SU-DHL-6 (cell line): ENCODE data around the gene PPFIBP2.

Source experiments
- H2AFZ ChIP-seq: fragments of 200-600 bp; sonication (generic); 2 replicates; pipeline ENCODE4 v1.6.1; 2014; ENCODE audit warnings: low read depth, mild to moderate bottlenecking, moderate library complexity, mixed read lengths, antibody characterized with exemption, low read length; ENCODE audit not compliant: severe bottlenecking
- H3F3A ChIP-seq: fragments of 200-600 bp; shearing (Covaris generic); 2 replicates; pipeline ENCODE4 v1.6.0; 2016; ENCODE audit warnings: antibody characterized with exemption, mild to moderate bottlenecking; ENCODE audit not compliant: insufficient read depth
- H3K27ac ChIP-seq: fragments of 200-600 bp; sonication (generic); 2 replicates; pipeline ENCODE4 v1.5.1; 2016; ENCODE audit warnings: low read depth, mild to moderate bottlenecking, low read length, moderate library complexity, mixed read lengths
- H3K27me3 ChIP-seq: fragments of 200-600 bp; sonication (generic), shearing (Covaris generic); 2 replicates; pipeline ENCODE4 v1.6.0; 2014; ENCODE audit warnings: mild to moderate bottlenecking, low read length
- H3K36me3 ChIP-seq: fragments of 200-600 bp; sonication (generic); 2 replicates; pipeline ENCODE4 v1.6.1; 2014; ENCODE audit warnings: mild to moderate bottlenecking, low read length, mixed read lengths
- H3K4me2 ChIP-seq: fragments of 300-600, 200-600 bp; shearing (Covaris generic), sonication (generic); 2 replicates; pipeline ENCODE4 v1.6.0; 2014; ENCODE audit warnings: low read length, low read depth, mild to moderate bottlenecking; ENCODE audit not compliant: poor library complexity, severe bottlenecking
- H3K4me3 ChIP-seq: fragments of 200-600 bp; sonication (generic); 2 replicates; pipeline ENCODE4 v1.5.1; 2014; ENCODE audit warnings: antibody characterized with exemption, low read length, mild to moderate bottlenecking, mixed read lengths; ENCODE audit not compliant: insufficient read depth, poor library complexity, severe bottlenecking
- H3K79me2 ChIP-seq: fragments of 200-600 bp; sonication (generic); 2 replicates; pipeline ENCODE4 v1.6.1; 2014; ENCODE audit warnings: mild to moderate bottlenecking, low read length, moderate library complexity; ENCODE audit not compliant: insufficient read depth
- H3K9ac ChIP-seq: fragments of 200-600 bp; sonication (generic); 2 replicates; pipeline ENCODE4 v1.7.0; 2014; ENCODE audit warnings: mild to moderate bottlenecking, low read length
- H3K9me2 ChIP-seq: fragments of 200-600 bp; sonication (generic); replicated peaks from 2 replicates; pipeline ENCODE4 v1.6.1; 2014; ENCODE audit warnings: low read length; ENCODE audit not compliant: insufficient read depth
- H3K9me3 ChIP-seq: fragments of 200-600 bp; sonication (generic); 2 replicates; pipeline ENCODE4 v1.6.1; 2014; ENCODE audit warnings: low read length, mixed read lengths; ENCODE audit not compliant: insufficient read depth
- H4K20me1 ChIP-seq: fragments of 200-600 bp; sonication (generic); 2 replicates; pipeline ENCODE4 v1.6.1; 2014; ENCODE audit warnings: low read depth, mild to moderate bottlenecking, antibody characterized with exemption, low read length, moderate library complexity, mixed read lengths
- CTCF ChIP-seq: fragments of 200-600 bp; sonication (generic); IDR thresholded peaks from one replicate; pipeline ENCODE4 v1.5.1; 2017; ENCODE audit warnings: antibody characterized with exemption, mild to moderate bottlenecking, low read length, moderate library complexity; ENCODE audit not compliant: insufficient read depth, poor library complexity, severe bottlenecking
- EZH2phosphoT487 ChIP-seq: fragments of 200-600 bp; sonication (generic), shearing (Covaris generic); conservative IDR thresholded peaks from 2 replicates; pipeline ENCODE4 v1.6.1; 2018; ENCODE audit warnings: mild to moderate bottlenecking, antibody characterized with exemption, low read length, moderate library complexity, mixed read lengths

The PPFIBP2 gene

GRCh38 chr11:7525424-7525823 lies 11.6 kb downstream of the PPFIBP2 start:
- H3K27me3 ChIP-seq = no peaks in the 10 kb centered on the region
- H3K4me2 ChIP-seq = no peak overlapping the region
- H3K9me2 ChIP-seq = no peaks in the 10 kb centered on the region
- H3K79me2 ChIP-seq = no peaks in the 10 kb centered on the region
- H3F3A ChIP-seq = no peaks in the 10 kb centered on the region; the same call in 1 of the 2 replicates
- H4K20me1 ChIP-seq = no peaks in the 10 kb centered on the region
- H3K9ac ChIP-seq = no peak overlapping the region
- H2AFZ ChIP-seq = no peak overlapping the region
- no peak overlapping the region for H3K27ac ChIP-seq
- H3K36me3 ChIP-seq = no peaks in the 10 kb centered on the region
- no peaks in the 10 kb centered on the region for H3K9me3 ChIP-seq
- no peak overlapping the region for H3K4me3 ChIP-seq
- TF ChIP-seq EZH2phosphoT487 (no peak), CTCF (no peak)

GRCh38 chr11:7527029-7527428 lies 13.2 kb downstream of the PPFIBP2 start:
- no peaks in the 10 kb centered on the region for H3K27me3 ChIP-seq
- H3K4me3 ChIP-seq = no peak overlapping the region
- no peaks in the 10 kb centered on the region for H3K9me3 ChIP-seq
- no peak overlapping the region for H3K27ac ChIP-seq
- H3K9me2 ChIP-seq = no peaks in the 10 kb centered on the region
- no peaks in the 10 kb centered on the region for H3K79me2 ChIP-seq
- H2AFZ ChIP-seq = no peak overlapping the region
- H4K20me1 ChIP-seq = no peaks in the 10 kb centered on the region
- H3K4me2 ChIP-seq = no peak overlapping the region
- no peak for TF ChIP-seq EZH2phosphoT487
- TF ChIP-seq CTCF = no peak
- no peaks in the 10 kb centered on the region for H3F3A ChIP-seq
- no peaks in the 10 kb centered on the region for H3K36me3 ChIP-seq
- no peak overlapping the region for H3K9ac ChIP-seq

- H3K79me2 ChIP-seq = no peaks in the 10 kb centered on the region
- H3K4me2 ChIP-seq = no peak overlapping the region
- no peak overlapping the region for H3K27ac ChIP-seq
Measured at GRCh38 chr11:7528514-7529049, 14.8 kb downstream of the PPFIBP2 start.

More at GRCh38 chr11:7528514-7529049, 14.8 kb downstream of the PPFIBP2 start:
- Histone ChIP-seq H4K20me1 (no peaks in the 10 kb centered on the region), H2AFZ (no peak overlapping the region), H3K36me3 (no peaks in the 10 kb centered on the region), H3K9me3 (no peaks in the 10 kb centered on the region), H3K9me2 (no peaks in the 10 kb centered on the region), H3F3A (no peaks in the 10 kb centered on the region), H3K27me3 (no peaks in the 10 kb centered on the region), H3K4me3 (no peak overlapping the region), H3K9ac (no peak overlapping the region)
- TF ChIP-seq EZH2phosphoT487 (no peak), CTCF (no peak)
